Body of pancreas (tissue), 4 donors: Measurements from ENCODE around the gene DTL. TPM values are rescaled to one million over a fixed set of nuclear protein-coding genes. Genes with fewer than 3 reads are reported as not detected.
A peak's percentile ranks its signal among the peaks of the same experiment; 100 is the strongest.

Experiments used
- ATAC-seq: fragments of 150-250 bp; one replicate; pipeline ENCODE4 v1.9.1; 2016
- DNase-seq, 4 donors: peaks; one replicate each; pipeline ENCODE4 v3.0.0-alpha.2; 2019
- H3K27ac ChIP-seq, 4 donors: fragments of 200-600 bp; sonication (generic); 1 replicate in 3 of 4; 2 replicates in 1 of 4; pipeline versions ENCODE4 v1.5.1 to v1.6.1; 2016 to 2019; ENCODE audit warnings: mild to moderate bottlenecking in 1 of 4, mixed read lengths in 1 of 4, moderate library complexity in 1 of 4
- H3K27me3 ChIP-seq, 2 donors: fragments of 200-600 bp; sonication (generic); one replicate each; pipeline ENCODE4 v1.6.0; 2016; ENCODE audit warnings: mild to moderate bottlenecking in 1 of 2
- H3K36me3 ChIP-seq, 2 donors: fragments of 200-600 bp; sonication (generic); replicated peaks in 1 of 2; 2 replicates each; pipeline ENCODE4 v1.5.1; 2016; ENCODE audit warnings: low read depth in 2 of 2; ENCODE audit not compliant: insufficient read depth in 1 of 2
- H3K4me1 ChIP-seq: fragments of 200-600 bp; sonication (generic); one replicate; pipeline ENCODE4 v1.6.0; 2016
- H3K4me3 ChIP-seq, 2 donors: fragments of 200-600 bp; sonication (generic); 1 replicate in 1 of 2; 2 replicates in 1 of 2; pipeline ENCODE4 v1.5.1; 2016 to 2019
- H3K9me3 ChIP-seq, 3 donors: fragments of 200-600 bp; sonication (generic); 1 replicate in 2 of 3; 2 replicates in 1 of 3; pipeline ENCODE4 v1.5.1; 2016
- CTCF ChIP-seq, 7 experiments: fragments of 450-650 bp in 4 of 7; fragments of 200-600 bp in 3 of 7; sonication (generic) in 3 of 7; IDR thresholded peaks; one replicate each; pipeline ENCODE4 v1.5.1; 2016 to 2019; ENCODE audit warnings: antibody characterized with exemption in 7 of 7
- POLR2A ChIP-seq, 3 donors: fragments of 450-650 bp; IDR thresholded peaks; one replicate each; pipeline ENCODE4 v1.6.1; 2016; ENCODE audit warnings: antibody characterized with exemption in 3 of 3, mild to moderate bottlenecking in 2 of 3
- WGBS, 2 donors: methylation state at CpG; one replicate each; pipeline ENCODE4 v1.1.5; 2017; 5-methylcytosine and 5-hydroxymethylcytosine counted together
- intact Hi-C: fragments of 100-400 bp; cut with DNase I; formaldehyde crosslinking; loops from one replicate; pipeline ENCODE4 v1.15.1; 2023
- total RNA-seq, 2 donors: library from RNA; depleted of rRNA; stranded (reverse); fragments of >200 nt; gene quantifications; one replicate each; pipeline ENCODE4 v1.1.0, GENCODE V29; 2016

Gene DTL
- total RNA-seq, 2 donors from 2014 or later, result under 0.01 TPM; not detected in 1

GRCh38 chr1:212042436-212042835 lies 6.9 kb downstream of the DTL start:
- Histone ChIP-seq H3K27ac (no peak overlapping the region), H3K36me3 (no peaks in the 10 kb centered on the region), H3K4me3 (no peak overlapping the region), H3K4me1 (no peaks in the 10 kb centered on the region), H3K9me3 (no peaks in the 10 kb centered on the region), H3K27me3 (no peaks in the 10 kb centered on the region)
- intact Hi-C loops, result no loop called here
- ATAC-seq (no peak), DNase-seq (no peak)
- TF ChIP-seq POLR2A (IDR thresholded peaks at IDR 0.05), result no peak
- TF ChIP-seq CTCF (IDR thresholded peaks at IDR 0.05), result no peak

GRCh38 chr1:212044851-212045250 lies 9.3 kb downstream of the DTL start:
- no peak for ATAC-seq
- 94 to 100% methylated on average over 1 of the region's 1 CpG for WGBS, 2 donors
- intact Hi-C loops, result no loop called here

GRCh38 chr1:212045981-212046380 lies 10.4 kb downstream of the DTL start:
- no peaks in the 10 kb centered on the region for H3K4me1 ChIP-seq
- no peak overlapping the region for H3K4me3 ChIP-seq
- no peaks in the 10 kb centered on the region for H3K9me3 ChIP-seq
- DNase-seq, result no peak
- no peak for ATAC-seq
- no peak for TF ChIP-seq POLR2A (IDR thresholded peaks at IDR 0.05)
- TF ChIP-seq CTCF (IDR thresholded peaks at IDR 0.05), result no peak
- H3K27ac ChIP-seq, result no peak overlapping the region
- no peaks in the 10 kb centered on the region for H3K27me3 ChIP-seq
- 92 to 94% methylated on average over 2 of the region's 2 CpGs for WGBS, 2 donors
- intact Hi-C loops, result no loop called here
- no peaks in the 10 kb centered on the region for H3K36me3 ChIP-seq

More at GRCh38 chr1:212044851-212045250, 9.3 kb downstream of the DTL start:
- no peaks in the 10 kb centered on the region for H3K27me3 ChIP-seq
- H3K4me3 ChIP-seq, result no peak overlapping the region
- TF ChIP-seq CTCF (IDR thresholded peaks at IDR 0.05), result no peak
- TF ChIP-seq POLR2A (IDR thresholded peaks at IDR 0.05), result no peak
- H3K27ac ChIP-seq, result no peak overlapping the region
- DNase-seq, result no peak
- H3K36me3 ChIP-seq, result no peaks in the 10 kb centered on the region
- no peaks in the 10 kb centered on the region for H3K9me3 ChIP-seq
- no peaks in the 10 kb centered on the region for H3K4me1 ChIP-seq

- H3K27me3 ChIP-seq, result no peaks in the 10 kb centered on the region
- no peaks in the 10 kb centered on the region for H3K36me3 ChIP-seq
- 35 to 39% methylated on average over 1 of the region's 1 CpG for WGBS, 2 donors
- no peaks in the 10 kb centered on the region for H3K9me3 ChIP-seq
- no peak overlapping the region for H3K4me3 ChIP-seq
- TF ChIP-seq CTCF (IDR thresholded peaks at IDR 0.05) (no peak), POLR2A (IDR thresholded peaks at IDR 0.05) (no peak)
- peaks cover 22% of the 10 kb centered on the region for H3K4me1 ChIP-seq
- no peak for DNase-seq
- intact Hi-C loops, result no loop called here
- no peak for ATAC-seq
- H3K27ac ChIP-seq, result no peak overlapping the region
These were observed 18.4 kb downstream of the DTL start for GRCh38 chr1:212053993-212054392.

GRCh38 chr1:212055333-212055732 lies 19.8 kb downstream of the DTL start:
- H3K27ac ChIP-seq, result peak overlapping the region in 3 of 4 donors; percentile 10 to 52 (median 14)
- no peaks in the 10 kb centered on the region for H3K27me3 ChIP-seq
- 7 to 53% methylated on average over 2 of the region's 2 CpGs for WGBS, 2 donors
- no peak for TF ChIP-seq POLR2A (IDR thresholded peaks at IDR 0.05)
- no peak for TF ChIP-seq CTCF (IDR thresholded peaks at IDR 0.05)
- DNase-seq, result peak; percentile 48 to 82 (median 67)
- H3K4me1 ChIP-seq, result peaks cover 22% of the 10 kb centered on the region
- H3K36me3 ChIP-seq, result no peaks in the 10 kb centered on the region
- intact Hi-C loops, result no loop called here
- H3K9me3 ChIP-seq, result no peaks in the 10 kb centered on the region
- peak; percentile 88 for ATAC-seq
- no peak overlapping the region for H3K4me3 ChIP-seq
